Measurements from ENCODE around the gene ACTR2.

The ACTR2 gene

DNA sequence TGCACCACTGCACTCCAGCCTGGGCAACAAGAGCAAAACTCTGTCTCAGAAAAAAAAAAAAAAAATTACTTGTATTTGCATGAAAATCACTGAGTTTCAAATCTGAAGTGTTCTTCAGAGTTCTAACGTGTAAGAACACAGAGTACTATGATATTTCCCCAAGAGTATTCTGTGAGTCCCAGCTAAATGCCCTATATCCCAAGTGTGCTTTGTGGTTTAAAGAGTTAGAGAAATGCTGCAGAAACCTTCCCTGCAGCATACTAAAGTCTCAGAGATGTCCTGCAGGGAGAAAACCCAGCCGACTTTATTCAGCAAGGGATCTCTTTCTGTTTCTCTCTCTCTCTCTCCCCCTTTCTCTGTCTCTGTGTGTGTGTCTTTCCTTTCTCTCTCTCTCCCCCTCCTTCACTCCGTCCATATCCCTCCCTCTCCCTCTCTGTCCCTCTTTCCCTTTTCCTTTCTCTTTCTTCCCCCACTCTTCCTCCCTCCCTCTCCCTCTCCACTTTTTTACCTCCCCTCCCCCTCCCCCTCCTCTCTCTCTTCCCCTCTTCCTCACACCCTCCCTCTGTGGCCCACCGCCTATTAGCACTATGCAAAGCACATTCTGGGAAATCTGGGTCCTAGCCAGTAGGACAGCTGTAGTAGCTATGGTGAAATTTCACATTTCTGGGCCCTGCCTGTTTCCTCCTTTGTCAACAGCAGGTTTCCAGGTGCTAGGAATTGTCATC is 54.2 kb downstream of the ACTR2 start:
- no peak for DNase-seq (ENCODE audit: low spot score)

DNA sequence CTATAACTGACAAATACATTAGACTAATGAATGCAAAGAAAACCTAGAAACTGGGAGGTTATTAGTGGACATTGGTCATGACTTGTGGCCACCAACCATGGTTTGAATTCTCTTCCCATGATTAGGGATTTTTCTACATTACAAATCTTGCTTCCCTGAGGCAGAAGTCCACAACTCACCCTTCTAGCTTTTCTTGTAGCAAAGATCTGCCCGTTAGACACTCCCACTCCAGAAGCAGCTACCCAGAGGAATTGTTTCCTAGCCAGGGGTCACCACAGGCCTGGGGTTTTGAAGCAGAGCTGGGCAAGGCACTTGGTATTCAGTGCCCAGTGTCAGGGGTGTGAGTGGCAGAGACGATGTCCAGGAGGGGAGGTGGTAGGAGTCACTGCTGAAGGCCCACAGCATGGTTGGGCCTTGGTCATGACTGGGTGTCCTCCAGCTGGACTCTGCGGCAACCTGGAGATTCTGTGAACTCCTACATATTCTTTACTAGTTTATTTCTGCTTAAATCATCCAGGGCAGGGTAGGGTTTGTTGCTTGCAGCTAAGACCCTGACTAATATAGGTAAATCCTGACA is 54.9 kb downstream of the ACTR2 start:
- DNase-seq (ENCODE audit: low spot score) = no peak

DNA sequence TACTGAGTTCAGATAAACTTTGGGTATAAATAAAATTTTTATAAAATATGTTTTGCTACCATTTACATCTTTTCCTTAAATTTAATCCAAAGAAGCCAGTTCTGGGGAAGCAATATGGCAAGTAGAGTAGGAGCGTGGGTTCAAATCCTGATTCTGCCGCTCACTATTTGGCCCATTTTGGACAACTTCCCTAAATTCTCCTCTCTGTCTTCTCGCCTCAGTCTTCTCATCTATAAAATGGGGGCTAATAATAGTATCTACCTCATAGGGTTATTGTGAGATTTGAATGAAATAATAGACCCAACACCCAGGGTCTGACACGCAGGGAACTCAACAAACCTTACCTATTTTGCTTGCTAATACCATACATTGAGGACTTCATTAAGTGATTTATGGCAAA is 59.7 kb downstream of the ACTR2 start:
- no peak for DNase-seq (ENCODE audit: low spot score)

DNA sequence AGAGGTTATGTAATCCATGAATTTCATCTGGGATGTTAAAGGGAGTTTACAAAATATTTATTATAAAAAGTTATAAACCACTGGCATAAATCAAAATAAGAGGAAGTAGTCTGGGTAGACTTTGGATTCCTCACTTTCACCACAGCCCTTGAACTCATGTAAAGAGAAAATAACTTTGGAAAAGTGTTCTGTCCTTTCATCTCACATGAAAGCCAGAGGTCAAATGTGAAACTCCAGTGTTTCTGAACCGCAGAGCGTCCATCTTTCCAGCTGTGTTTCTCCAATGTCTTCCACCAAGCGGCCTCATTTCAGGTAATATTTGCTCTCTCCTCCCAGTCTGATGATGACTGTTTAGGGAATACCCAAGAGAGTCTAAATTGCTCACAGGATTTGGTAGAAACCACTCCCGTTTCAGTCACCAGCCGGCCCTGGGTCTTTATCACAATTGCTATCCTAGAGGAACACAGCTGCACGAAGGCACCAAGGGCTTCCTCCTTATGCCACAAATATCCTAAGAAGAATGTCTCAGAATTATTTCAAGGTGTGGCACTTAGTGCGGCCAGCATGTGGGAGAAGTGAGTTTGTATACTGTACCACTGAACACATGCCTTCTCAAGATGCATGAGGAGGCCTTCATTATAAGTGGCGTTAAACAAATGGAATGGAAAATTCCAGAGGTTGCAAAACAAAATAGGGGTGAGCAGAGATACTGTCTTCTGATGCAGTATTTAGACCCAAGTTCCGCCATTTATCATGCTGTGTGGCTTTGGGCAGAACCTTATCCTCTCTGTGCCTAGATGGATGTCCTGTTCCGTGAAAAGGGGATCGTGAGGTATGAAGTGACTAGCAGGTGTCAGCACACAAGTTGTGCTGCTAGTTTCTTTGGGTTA is 63.8 kb downstream of the ACTR2 start:
- DNase-seq (ENCODE audit: low spot score) = no peak

DNA sequence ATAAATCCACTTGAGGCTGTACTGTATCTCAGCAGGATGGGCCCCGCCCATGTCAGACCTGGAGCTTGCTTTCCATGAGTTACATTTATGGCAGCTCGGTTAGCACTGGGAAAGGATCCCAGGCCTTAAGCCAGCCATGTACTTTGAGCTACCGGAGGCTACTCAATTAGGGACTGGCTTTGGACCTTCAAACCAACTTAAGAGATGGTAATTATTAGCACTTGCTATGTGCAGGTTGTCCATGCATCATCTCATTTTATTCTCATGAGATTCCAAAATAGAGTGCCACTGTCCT is 64.4 kb downstream of the ACTR2 start:
- no peak for DNase-seq (ENCODE audit: low spot score)

DNA sequence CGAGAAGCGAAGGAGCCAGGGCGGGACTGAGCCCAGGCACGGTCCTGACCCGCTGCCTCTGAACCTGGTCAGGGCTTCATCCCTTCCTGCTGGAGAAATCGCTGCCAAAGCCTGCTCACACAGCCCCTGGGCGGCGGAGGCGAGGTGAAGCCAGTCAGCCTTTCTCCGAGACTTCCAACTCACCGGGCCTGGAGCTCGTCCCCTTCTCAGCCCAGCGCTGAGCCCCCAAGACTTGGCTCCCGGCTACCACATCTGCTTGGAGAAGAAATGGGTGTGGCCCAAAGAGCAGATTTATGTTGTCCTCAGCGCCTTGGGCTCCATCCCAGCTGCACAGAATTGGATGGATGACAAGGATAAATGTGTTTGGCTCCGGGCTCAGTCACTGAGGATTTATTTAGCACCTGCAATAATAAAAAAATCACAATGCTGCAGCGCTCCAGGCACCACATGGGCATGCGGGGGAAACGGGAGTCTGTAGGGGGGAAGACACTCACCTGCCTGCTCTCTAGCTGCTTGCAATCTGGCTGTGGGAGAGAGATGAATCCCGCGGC is 64.9 kb downstream of the ACTR2 start:
- DNase-seq (ENCODE audit: low spot score) = no peak

DNA sequence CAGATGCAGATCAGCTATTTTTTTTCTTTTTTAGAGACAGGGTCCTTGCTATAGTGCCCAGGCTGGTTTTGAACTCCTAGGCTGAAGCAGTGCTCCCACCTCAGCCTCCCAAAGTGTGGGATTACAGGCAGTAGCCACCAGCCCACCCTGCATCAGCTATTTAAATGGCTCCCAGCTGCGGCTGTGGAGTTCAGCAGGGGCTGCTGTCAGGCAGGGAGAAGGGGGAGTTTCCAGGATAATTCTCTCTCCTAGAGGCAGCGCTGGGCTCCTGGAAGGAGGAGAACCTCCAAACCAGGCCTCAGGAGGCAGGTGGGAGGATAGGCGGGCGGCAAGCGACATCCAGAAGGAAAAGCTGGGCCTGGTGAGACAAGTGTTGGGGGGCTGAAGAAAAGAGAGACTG is 65.7 kb downstream of the ACTR2 start:
- DNase-seq (ENCODE audit: low spot score) = no peak

DNA sequence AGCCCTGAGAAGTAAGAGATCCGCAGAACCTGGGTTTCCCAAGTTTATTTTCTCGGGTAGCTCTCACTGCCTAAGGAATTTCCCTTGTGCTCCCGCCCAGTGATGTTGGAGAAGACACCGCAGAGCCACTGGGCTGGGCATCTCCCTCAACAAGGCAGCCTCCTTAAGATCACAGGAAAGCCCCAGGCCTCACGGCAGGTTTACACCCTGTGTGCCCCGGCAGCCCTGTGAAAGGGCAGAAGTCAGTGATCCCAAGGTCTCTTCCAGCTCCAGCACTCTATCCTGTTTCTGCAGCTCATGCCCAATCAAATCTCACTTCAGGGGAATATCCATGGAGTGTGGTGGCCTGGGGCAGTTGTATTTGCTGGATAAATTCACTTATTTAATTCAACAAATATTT is 66.5 kb downstream of the ACTR2 start:
- DNase-seq (ENCODE audit: low spot score) = no peak

DNA sequence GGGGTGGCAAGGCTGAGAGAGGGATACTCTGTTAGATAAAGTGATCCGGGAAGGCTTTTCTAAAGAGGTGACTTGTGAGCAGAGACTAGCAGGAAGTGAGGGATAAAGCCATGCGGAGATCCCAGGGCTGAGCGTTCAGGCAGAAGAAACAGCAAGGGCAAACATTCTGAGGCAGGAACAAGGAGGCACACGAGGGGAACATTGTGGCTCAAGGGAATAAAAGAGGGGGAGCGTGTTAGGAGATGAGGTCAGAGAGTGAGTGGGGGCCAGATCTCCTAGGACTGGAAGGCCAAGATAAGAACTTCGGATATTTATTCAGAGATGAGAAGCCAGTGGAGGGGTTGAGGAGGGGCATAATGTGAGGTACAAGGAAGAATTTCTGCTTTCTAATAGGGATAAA is 67.1 kb downstream of the ACTR2 start:
- no peak for DNase-seq (ENCODE audit: low spot score)

DNA sequence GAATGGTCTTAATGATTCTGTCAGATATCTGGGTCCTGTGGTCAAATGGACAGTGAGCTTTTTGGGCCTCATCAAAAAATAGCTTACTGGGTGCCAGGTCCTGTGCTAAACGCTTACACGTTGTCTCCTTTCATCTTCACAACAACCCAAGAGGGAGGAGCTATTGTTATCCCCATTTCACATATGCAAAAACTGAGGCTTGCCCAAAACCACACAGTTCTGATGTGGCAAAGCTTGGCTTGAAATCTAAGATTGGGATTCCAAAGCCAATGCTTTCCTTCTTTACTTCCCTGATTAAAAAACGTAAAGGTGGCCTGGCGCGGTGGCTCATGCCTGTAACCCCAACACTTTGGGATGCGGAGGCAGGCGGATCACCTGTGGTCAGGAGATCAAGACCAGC is 69.3 kb downstream of the ACTR2 start:
- DNase-seq (ENCODE audit: low spot score) = no peak

DNA sequence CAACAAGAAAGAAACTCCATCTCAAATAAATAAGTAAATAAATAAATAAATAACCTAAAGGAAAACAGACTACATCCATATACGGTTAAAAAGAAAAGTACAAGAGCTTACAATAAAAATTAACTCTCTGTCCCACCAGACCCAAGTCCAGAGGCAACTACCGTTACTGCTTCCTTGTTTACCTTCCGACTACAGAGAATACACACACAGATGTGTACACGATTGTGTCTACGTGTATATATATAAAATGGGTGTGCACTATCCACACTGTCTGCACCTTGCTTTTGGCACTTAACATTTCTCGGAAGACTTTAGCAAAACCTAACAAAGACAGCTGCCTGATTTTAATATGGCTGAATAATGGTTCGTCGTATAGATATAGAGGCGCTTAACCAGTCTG is 69.9 kb downstream of the ACTR2 start:
- DNase-seq (ENCODE audit: low spot score) = no peak

DNA sequence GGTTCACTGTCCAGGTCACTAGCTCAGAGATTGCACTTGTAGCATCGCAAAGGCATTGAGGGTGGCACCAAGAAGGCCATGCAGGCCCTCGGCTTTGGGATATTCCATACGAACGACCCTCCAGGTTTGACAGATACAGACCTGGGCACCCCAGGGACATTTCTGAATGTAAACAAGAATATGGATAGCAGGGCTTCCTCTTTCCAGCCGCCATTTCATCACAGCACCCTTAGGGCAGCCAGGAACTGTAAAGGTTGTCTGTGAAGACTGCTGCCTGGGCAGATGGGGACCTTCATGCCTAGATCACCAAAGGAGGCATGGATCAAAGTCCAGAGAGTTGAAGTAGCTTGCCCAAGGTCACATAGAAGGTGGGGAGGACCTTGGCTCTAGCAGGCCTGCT is 70.5 kb downstream of the ACTR2 start:
- DNase-seq (ENCODE audit: low spot score) = no peak

DNA sequence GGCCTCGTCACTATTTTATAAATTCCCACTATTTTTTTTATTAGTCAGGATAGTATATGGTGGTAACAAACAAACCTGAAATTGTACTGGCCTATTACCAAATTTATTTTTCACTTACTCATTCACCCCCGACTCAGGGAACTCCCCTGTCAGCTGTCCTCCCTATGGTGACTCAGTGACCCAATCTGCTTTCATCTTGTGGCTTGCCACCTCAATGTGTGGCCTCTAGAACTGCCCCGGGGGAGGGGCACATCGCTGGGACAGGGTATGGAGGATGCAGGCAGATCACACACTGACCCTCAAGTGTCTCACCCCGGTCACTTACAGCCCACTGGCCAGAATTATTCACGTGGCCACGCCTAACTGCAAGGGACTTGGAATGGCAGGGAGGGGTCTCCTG is 71.6 kb downstream of the ACTR2 start:
- DNase-seq (ENCODE audit: low spot score) = no peak

DNA sequence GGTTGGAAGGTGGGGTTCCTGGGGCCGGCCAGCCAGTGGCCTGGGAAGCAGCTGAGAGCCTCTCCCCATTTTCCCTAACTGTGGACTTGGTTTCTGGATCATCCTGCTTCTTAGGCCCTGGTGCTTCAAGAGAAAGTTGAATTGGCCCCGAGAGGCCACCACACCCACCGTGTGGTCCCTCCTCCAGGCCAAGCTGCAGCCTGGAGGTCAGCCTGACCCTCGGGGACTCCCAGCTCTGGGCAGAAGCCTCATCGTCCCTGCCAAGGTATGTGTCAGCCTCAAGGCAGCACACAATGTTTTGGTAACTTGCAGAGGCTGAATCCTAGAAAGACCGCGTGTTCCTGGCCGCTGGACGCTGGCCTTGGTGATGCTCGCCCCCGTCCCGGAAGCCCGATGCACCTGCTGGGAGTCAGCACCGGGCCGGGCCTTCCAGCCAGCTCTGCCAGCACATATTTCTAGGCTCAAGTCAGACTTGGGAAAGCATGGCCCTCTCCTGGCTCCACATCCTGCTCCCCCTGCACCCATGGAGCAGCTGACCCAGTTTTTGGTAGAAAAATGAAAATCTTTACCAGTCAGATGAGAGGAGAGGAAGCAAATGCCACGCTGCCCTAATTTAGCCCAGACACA is 72.6 kb downstream of the ACTR2 start:
- no peak for DNase-seq (ENCODE audit: low spot score)

DNA sequence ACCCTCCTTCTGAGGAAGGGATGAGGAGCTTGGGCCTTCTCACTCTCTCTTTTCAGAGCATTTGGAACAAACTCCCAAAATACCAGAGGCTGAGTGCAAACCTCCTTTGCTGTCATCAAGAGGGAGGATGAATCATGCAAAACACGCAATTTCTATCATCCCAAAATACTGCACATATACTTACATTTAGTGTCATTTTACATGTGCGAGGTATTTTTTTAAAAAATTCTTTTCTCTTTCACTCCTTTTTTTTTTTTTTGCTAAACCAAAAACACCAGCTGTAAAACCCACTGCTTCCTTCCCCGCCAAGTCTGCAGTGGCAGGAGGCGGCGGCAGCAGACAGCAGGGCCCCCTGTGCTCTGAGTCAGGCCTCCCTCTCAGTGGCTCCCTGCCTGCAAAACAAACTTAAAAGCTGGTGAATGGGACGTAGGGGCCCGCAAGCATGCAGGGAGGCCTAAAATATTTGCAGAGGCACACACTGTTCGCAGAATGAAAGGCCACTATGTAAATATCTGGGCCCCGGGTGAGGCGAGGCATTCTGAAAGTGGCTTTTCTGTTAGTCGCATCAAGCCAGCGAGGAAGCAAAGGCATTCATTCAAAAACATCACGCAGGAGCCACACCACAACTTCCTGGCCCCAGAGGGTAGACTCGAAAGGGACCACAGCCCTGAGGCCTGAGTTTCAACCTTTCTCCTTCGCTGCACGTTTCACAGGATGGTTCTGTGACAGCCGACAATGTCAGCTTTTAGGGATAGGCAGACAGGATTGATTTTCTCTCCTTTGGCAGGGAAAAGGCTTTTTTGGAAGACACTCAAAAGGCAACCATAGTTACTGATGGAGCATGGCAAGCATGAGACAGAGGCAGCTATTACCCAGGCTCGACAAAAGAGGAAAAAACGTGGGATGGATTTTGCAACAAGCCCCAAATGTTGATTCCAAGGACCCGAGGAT is 73.4 kb downstream of the ACTR2 start:
- DNase-seq (ENCODE audit: low spot score) = peak; percentile 58

DNA sequence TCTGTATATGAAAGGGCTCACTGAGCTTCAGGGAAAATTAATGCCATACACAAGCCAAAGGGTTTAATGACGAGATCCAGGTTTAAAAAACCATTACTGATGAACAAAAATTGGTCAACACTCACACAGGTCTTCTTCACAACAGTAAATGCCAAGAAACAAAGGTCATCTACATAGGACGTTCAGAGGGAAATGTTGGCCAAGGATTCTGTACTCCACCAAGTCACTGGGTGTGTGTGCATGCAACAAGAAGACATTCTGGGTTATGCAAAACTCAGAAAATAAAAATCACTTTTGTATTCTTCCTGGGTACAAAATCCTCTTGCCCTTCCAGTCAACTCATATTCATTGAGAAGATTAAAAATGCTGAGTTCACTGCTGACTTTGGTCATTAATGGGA is 78.3 kb downstream of the ACTR2 start:
- no peak for DNase-seq (ENCODE audit: low spot score)

DNA sequence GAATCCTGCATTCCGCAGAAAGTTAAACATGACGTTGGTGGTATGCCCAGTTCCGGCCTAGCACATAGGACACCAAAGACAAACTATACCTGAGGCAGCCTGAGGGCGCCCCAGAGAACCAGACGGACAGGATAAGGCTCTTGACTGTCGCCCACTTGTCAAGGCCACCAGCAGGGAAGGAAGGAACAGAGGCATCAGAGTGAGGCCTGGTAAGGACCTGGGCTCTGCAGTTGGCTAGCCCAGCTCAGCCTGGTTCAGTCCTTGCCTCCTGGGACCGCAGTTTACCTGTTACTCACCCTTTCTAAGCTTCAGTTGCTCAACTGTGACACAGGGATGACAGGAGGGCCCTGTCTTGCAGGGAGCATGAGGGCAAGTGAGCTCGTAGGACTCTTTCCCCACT is 82.1 kb downstream of the ACTR2 start:
- no peak for DNase-seq (ENCODE audit: low spot score)

DNA sequence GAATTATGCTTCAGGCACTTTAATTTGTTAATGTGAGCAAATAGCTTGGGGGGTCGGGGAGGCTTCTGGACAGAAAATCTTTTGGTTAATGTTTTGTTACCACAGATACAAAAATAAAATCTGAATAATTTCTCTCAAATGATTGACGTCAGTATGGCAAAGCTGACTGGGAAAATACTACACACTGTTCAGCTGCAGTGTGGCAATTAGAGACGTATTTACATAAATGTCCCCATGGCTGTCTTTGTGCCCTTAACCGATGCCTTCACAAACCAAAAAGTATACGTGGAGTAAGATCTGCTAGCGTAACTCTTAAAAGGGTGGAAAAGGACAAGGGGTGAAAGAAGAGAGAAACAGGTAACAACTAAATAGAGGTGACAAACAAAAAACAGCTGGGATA is 83.4 kb downstream of the ACTR2 start:
- DNase-seq (ENCODE audit: low spot score) = no peak

DNA sequence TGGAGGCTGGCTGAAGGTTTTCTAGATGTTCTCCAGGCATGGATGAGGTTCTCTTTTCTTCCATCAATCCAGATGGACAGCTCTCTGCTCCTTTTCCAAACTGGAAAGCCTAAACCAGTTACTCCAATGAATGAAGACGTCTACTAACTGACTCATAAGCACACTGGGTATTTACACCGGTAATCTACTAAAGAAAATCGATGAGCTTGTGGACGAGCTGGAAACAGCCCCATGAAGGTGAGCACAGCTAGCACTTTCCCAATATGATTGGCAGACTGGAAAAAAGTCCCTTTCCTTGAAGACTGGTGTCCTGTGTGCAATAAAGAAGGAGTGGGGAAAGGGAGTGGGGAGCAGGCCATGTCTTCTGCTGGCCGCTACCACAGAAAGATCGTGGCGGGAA is 84.0 kb downstream of the ACTR2 start:
- DNase-seq (ENCODE audit: low spot score) = no peak

DNA sequence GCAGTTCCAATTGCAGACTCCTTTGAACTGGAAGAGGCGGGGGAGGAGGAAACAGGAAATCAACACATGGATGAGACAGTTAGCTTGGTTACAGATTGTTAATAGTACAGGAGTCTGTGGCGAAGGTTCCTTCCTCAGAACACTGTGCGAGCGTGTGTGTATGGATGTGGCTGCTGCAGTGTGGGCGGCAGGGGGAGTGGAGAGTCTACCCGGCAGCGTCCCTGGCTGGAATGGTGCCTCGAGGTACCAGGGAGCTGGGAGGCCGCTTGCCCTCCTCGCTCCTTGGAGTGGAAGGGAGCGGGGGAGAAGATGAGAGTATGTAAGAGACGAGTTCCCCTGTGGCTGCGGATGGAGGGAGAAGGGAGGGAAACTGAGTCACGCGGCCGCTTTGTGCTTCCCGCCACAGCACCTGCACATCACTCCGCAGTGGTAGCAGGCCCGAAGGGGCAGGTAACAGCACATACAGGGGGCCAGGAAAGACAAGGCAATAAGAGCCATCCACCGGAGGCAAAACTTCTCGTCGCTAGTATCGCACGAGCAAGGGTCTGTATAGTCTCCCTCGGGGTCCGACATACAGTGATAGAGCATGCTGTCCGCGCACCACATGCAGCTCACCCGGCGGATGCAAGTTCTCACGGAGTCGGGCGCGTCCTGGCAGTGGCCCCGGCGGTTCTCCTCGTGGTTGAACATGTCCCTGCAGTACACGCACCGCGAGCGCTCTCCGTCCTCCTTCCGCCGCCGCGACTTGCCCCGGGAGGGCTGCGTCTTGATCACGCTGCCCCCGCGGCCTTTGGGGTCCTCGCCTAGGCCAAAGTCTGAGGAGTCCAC is 85.7 kb downstream of the ACTR2 start:
- DNase-seq (ENCODE audit: low spot score) = no peak

DNA sequence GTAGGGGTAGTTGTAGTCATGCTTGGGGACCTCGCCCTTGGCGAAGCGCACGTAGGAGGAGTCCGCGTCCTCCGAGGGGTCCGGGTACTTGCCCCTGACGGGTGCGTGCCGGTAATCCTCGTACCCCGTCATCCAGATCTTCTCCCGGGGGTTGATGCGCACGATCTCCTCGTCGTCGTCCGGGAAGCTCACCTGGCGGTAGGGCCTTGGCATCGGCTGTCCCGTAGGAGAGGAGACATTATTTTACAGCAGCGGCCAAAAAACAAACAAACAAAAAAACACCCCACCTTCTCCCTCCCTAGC is 86.3 kb downstream of the ACTR2 start:
- no peak for DNase-seq (ENCODE audit: low spot score)
